ENCODE data around the gene GOLPH3L. TPM values are rescaled to one million over a fixed set of nuclear protein-coding genes. Genes with fewer than 3 reads are reported as not detected.
A peak's percentile ranks its signal among the peaks of the same experiment; 100 is the strongest.

The GOLPH3L gene
- total RNA-seq, 1 donor from 2014 or later, result 29.3 TPM

DNA sequence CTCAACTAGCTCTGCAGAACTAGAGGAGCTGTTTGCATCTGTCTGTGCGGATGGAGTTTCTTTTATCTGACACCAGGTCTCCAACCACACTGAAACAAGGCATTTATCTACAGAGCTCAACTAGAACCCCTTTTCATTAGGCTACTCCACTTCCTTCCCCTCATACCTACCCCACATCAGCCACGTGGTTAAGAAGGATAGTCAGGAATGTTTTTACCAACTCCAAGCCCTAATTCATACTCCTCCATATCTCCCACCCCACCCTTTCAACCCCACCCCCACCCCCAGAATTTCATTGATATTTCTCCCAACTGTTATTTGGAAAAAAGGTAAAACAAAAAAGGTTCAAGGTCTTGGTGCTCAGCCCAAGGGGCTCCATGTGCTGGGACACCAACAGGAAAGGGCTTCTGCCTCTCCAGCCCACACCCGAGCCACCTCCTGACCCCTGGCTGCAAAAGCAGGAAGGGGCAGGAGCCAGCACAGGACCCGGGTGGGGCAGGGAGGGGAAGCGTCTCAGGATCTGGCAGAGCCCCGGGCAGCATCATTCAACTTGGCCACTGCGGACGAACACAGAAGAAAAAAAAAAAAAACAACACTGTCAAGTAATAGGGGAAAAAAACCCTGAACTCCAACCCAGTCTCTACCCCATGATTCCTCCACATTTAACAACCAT, 74.5 kb downstream of the GOLPH3L start:
- Histone ChIP-seq H3K79me2 (ENCODE audit: low read depth) (peaks cover 15% of the 10 kb centered on the region), H3K27ac (peak overlapping the region; percentile 61), H4K20me1 (ENCODE audit: low read depth) (peaks cover 4% of the 10 kb centered on the region), H3K4me2 (no peak overlapping the region), H3K9me3 (ENCODE audit: low read depth) (no peaks in the 10 kb centered on the region), H3F3A (ENCODE audit: low read depth) (peaks cover 29% of the 10 kb centered on the region), H3K27me3 (no peaks in the 10 kb centered on the region), H3K9ac (no peak overlapping the region), H3K36me3 (peaks cover 9% of the 10 kb centered on the region), H3K4me3 (no peak overlapping the region), H3K4me1 (no peaks in the 10 kb centered on the region), H2AFZ (replicated peaks) (no peak overlapping the region)
- peak; percentile 21 for DNase-seq (ENCODE audit: low spot score)
- no peak overlapping the region for H3K4me3 Mint-ChIP-seq
- no peaks in the 10 kb centered on the region for H3K9me3 Mint-ChIP-seq
- no peak overlapping the region for H3K27ac Mint-ChIP-seq
- H3K36me3 Mint-ChIP-seq, result peaks cover 43% of the 10 kb centered on the region
- H3K4me1 Mint-ChIP-seq, result no peaks in the 10 kb centered on the region
- no peak for TF ChIP-seq EZH2 (IDR thresholded peaks at IDR 0.05)
- TF ChIP-seq EZH2phosphoT487 (IDR thresholded peaks at IDR 0.05), result no peak
- TF ChIP-seq, protein P1, sequence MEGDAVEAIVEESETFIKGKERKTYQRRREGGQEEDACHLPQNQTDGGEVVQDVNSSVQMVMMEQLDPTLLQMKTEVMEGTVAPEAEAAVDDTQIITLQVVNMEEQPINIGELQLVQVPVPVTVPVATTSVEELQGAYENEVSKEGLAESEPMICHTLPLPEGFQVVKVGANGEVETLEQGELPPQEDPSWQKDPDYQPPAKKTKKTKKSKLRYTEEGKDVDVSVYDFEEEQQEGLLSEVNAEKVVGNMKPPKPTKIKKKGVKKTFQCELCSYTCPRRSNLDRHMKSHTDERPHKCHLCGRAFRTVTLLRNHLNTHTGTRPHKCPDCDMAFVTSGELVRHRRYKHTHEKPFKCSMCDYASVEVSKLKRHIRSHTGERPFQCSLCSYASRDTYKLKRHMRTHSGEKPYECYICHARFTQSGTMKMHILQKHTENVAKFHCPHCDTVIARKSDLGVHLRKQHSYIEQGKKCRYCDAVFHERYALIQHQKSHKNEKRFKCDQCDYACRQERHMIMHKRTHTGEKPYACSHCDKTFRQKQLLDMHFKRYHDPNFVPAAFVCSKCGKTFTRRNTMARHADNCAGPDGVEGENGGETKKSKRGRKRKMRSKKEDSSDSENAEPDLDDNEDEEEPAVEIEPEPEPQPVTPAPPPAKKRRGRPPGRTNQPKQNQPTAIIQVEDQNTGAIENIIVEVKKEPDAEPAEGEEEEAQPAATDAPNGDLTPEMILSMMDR (IDR thresholded peaks at IDR 0.05), result peak; percentile 6
- peaks cover 2% of the 10 kb centered on the region for H3K27me3 Mint-ChIP-seq (ENCODE audit: insufficient read depth, low read depth)

DNA sequence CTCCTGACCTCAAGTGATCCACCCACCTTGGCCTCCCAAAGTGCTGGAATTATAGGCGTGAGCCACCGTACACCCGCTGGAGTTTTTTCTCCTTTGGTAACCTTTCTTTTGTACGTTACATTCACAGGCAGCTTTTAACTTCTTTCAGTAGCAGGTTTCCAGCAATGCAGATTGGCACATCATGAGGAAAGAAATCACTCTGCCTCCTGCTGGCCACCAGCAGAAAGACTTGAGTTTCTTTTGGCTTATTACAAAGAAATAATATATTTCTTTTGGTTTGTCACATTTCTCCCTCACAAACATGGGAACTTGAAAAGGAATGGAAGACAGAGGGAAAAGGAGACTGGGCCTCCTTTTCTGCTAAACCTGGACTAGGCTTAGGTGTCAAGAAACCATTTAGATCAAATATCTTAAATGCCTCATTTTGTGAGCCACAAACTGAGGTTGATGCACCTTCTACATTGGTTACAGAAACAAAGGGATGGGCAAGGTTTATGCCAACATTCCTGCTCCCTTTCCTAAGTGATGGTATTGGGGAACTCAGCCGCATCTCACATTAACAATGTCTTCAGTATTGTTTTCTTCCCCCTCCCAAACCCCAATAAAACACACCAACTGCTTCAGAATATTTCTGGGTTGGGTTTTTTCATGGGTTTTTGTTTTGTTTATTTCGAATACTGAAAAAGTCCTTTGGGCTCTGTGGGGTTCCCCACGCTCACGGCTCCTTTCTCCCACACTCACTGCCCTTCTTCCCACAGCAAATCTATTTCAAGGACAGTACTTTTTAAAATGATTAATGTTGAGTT, 75.3 kb downstream of the GOLPH3L start:
- H3K27me3 Mint-ChIP-seq (ENCODE audit: insufficient read depth, low read depth), result peaks cover 2% of the 10 kb centered on the region
- peaks cover 33% of the 10 kb centered on the region for H3F3A ChIP-seq (ENCODE audit: low read depth)
- H2AFZ ChIP-seq (replicated peaks), result no peak overlapping the region
- no peaks in the 10 kb centered on the region for H3K9me3 Mint-ChIP-seq
- H3K4me3 ChIP-seq, result no peak overlapping the region
- H3K9me3 ChIP-seq (ENCODE audit: low read depth), result no peaks in the 10 kb centered on the region
- no peak overlapping the region for H3K27ac Mint-ChIP-seq
- TF ChIP-seq, protein P1 (IDR thresholded peaks at IDR 0.05), result peak; percentile 82
- TF ChIP-seq EZH2 (IDR thresholded peaks at IDR 0.05) (no peak), EZH2phosphoT487 (IDR thresholded peaks at IDR 0.05) (no peak)
- peaks cover 1% of the 10 kb centered on the region for H3K36me3 ChIP-seq
- peaks cover 4% of the 10 kb centered on the region for H4K20me1 ChIP-seq (ENCODE audit: low read depth)
- H3K36me3 Mint-ChIP-seq, result peaks cover 43% of the 10 kb centered on the region
- peak; percentile 63 for DNase-seq (ENCODE audit: low spot score)
- peaks cover 7% of the 10 kb centered on the region for H3K79me2 ChIP-seq (ENCODE audit: low read depth)
- H3K9ac ChIP-seq, result no peak overlapping the region
- H3K4me2 ChIP-seq, result no peak overlapping the region
- H3K4me3 Mint-ChIP-seq, result no peak overlapping the region
- no peaks in the 10 kb centered on the region for H3K27me3 ChIP-seq
- no peaks in the 10 kb centered on the region for H3K4me1 Mint-ChIP-seq
- H3K4me1 ChIP-seq, result no peaks in the 10 kb centered on the region
- H3K27ac ChIP-seq, result peak overlapping the region; percentile 61

DNA sequence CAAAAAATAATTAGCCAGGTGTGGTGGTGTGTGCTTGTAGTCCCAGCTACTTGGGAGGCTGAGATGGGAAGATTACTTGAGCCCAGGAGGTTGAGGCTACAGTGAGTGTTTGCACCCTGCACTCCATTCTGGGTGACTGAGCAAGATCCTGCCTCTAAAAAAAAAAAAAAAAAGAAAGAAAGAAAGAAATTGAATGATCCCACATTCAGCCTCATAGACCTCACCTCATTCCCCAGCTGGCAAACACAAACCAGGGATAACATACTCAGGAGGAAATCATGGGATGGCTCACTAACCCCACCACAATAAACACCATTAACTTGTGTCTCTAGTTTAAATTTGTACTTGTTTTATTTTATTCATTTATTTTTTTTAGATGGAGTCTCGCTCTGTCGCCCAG, 76.0 kb downstream of the GOLPH3L start:
- Histone ChIP-seq H3F3A (ENCODE audit: low read depth) (peaks cover 33% of the 10 kb centered on the region), H4K20me1 (ENCODE audit: low read depth) (peaks cover 4% of the 10 kb centered on the region), H3K4me2 (no peak overlapping the region), H3K79me2 (ENCODE audit: low read depth) (no peaks in the 10 kb centered on the region), H3K36me3 (no peaks in the 10 kb centered on the region), H3K27ac (no peak overlapping the region), H3K4me1 (no peaks in the 10 kb centered on the region), H3K4me3 (no peak overlapping the region), H3K9me3 (ENCODE audit: low read depth) (no peaks in the 10 kb centered on the region), H3K27me3 (no peaks in the 10 kb centered on the region), H2AFZ (replicated peaks) (no peak overlapping the region), H3K9ac (no peak overlapping the region)
- H3K4me1 Mint-ChIP-seq, result no peaks in the 10 kb centered on the region
- H3K9me3 Mint-ChIP-seq, result no peaks in the 10 kb centered on the region
- no peak overlapping the region for H3K4me3 Mint-ChIP-seq
- H3K36me3 Mint-ChIP-seq, result peaks cover 44% of the 10 kb centered on the region
- H3K27ac Mint-ChIP-seq, result no peak overlapping the region
- no peak for DNase-seq (ENCODE audit: low spot score)
- peaks cover 2% of the 10 kb centered on the region for H3K27me3 Mint-ChIP-seq (ENCODE audit: insufficient read depth, low read depth)
- TF ChIP-seq EZH2 (IDR thresholded peaks at IDR 0.05) (no peak), EZH2phosphoT487 (IDR thresholded peaks at IDR 0.05) (no peak)
- TF ChIP-seq, protein P1 (IDR thresholded peaks at IDR 0.05), result no peak

Measured in neural progenitor cell (in vitro differentiated cells).